NCI-H526 treated with DMSO at 0.1 percent for 48 hours (cell line): ENCODE measurements around the gene TSPAN16.
"Not testable (repeated sequence)": the region's sequence is repeated elsewhere in the genome, so short reads cannot be mapped to it uniquely, and the experiment has no call there.

ENCODE experiments used
- DNase-seq: peaks from one replicate; lab custom pipeline; 2025; lab: John Stamatoyannopoulos, UW

The TSPAN16 gene

GRCh38 chr19:11346104-11346940 lies 50.4 kb downstream of the TSPAN16 start, which contains the start of the genes CCDC159 and TMEM205:
TSS of gene CCDC159 (plus strand) at chr19:11346519. CDS start at chr19:11346607, 88 bp downstream.
TSS of gene TMEM205 (minus strand) at chr19:11346268. CDS start at chr19:11345619, 649 bp downstream.
- peak; percentile 88 for DNase-seq

GRCh38 chr19:11347546-11348039 lies 51.6 kb downstream of the TSPAN16 start:
- DNase-seq, result no peak

- DNase-seq, result no peak
These were observed 53.2 kb downstream of the TSPAN16 start for GRCh38 chr19:11349171-11349570.

GRCh38 chr19:11354102-11354501 lies 58.1 kb downstream of the TSPAN16 start:
- DNase-seq, result not testable (repeated sequence)

GRCh38 chr19:11355160-11356073 lies 59.5 kb downstream of the TSPAN16 start, which contains the start of gene PLPPR2:
TSS of gene PLPPR2 (plus strand) at chr19:11355432. CDS start at chr19:11357674, 2,242 bp downstream.
- DNase-seq, result peak; percentile 42

GRCh38 chr19:11356074-11356397 lies 60.1 kb downstream of the TSPAN16 start:
- no peak for DNase-seq

- no peak for DNase-seq
These were observed 61.0 kb downstream of the TSPAN16 start for GRCh38 chr19:11356676-11357550.

- DNase-seq, result no peak
These were observed 63.5 kb downstream of the TSPAN16 start for GRCh38 chr19:11359421-11359820.

GRCh38 chr19:11361037-11361770 lies 65.2 kb downstream of the TSPAN16 start:
- DNase-seq, result no peak

- no peak for DNase-seq
These were observed 66.1 kb downstream of the TSPAN16 start for GRCh38 chr19:11361771-11362731.

- DNase-seq, result no peak
These were observed 67.9 kb downstream of the TSPAN16 start for GRCh38 chr19:11363881-11364280.

- DNase-seq, result no peak
These were observed 68.4 kb downstream of the TSPAN16 start for GRCh38 chr19:11364296-11364904.

- no peak for DNase-seq
These were observed 69.0 kb downstream of the TSPAN16 start for GRCh38 chr19:11364935-11365334.
